ENCODE results near the gene PAK1.
"Not testable (repeated sequence)": the region's sequence is repeated elsewhere in the genome, so short reads cannot be mapped to it uniquely, and the experiment has no call there.

The PAK1 gene

DNA sequence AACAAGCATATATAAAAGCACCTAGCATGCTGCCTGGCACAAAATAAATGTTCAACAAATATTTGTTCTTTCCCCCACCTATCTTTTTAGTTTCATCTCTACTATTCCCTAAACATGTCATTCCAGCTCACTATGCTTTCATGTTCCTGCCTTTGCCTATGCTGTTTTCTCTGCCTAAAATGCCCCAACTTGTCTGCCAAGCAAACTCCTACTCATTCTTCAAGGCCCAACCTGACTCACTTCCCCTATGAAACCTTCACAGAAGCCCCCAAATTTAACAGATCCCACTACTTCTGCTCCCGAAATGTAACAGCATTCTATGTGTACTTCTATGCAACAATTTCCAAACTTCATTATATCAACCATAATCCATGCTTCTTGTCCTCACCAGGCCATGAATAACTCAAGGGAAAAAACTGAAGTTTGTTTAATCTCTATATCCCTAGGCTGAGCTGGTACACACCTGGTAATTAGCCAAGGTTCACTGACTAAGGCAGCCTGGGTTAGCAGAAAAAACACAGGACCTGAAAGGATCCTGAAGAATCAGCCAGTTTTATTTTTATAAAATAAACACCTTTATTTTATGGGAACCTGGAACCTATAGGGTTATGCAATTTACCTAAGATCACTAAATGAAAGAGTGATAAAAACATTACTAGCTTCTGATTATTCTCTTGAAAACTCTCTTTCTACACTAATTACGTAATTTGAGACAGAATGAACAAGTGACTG lies 72.2 kb downstream of the PAK1 start:
- FAIRE-seq = no peak

DNA sequence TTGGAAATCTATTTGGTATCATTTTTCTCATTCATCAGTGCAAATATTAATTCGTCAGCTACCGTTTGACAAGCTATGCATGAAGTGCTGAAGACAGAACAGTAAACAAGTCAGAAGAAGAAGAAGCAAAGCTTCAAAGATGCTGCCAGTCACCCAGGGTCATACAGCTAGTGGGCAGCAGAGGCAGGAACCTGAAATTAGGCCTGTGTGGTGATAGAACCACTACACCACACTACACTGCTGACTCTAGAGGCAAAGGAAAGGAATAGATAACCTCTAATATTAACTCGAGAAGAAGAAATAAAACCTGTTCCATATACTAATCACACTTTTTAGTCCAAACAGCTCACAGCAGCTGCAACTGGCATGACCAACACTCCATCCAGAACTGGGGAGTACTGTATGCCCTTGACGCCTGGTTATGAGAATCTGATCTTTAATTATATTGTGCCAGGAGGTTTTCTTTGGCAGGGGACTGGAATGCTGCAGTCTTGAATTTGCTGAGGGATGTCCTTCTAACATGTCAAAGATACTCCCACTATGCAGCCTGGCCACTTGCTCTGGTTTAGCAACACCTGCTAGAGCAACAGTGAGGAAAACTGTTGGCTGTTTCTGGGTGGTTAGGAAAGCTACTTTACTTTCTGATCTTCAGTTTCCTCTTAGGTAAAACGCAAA lies 73.0 kb downstream of the PAK1 start:
- no peak for FAIRE-seq

DNA sequence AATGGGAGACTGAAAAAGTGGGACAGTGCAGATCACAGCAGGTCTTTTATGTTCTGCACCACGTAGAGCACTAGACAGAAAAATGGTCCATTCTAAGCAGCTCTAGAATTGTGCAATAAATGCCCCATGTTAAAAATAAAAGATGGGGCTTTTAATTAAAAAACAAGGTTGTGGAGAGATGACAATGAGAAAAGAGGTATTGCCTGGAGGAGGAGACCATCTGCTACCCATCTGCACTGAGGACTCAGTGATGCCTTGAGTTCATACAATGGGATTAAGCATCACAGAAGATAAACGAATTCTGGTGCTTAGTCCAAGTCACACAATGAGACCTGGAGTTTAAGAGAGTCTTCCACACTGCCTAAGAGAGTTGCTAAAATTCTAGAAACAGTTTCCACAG lies 73.6 kb downstream of the PAK1 start:
- no peak for FAIRE-seq

DNA sequence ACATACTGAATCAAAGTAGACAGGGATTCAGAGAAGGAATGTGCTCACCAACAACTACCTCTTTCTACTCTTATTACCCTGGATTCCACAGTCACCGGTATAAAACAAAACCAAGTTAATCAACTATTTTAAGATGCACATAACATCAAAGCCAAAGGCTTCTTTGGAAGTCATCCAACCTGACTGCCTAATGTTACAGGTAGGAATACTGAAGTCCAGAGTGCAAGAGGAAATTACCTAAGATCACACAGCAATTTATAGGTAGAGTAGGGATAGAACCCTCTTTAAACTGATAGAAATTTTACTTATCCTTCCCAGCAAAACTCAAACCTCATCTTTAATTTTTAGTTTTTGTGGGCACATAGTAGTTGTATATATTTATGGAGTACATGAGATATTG lies 76.3 kb downstream of the PAK1 start:
- no peak for FAIRE-seq

DNA sequence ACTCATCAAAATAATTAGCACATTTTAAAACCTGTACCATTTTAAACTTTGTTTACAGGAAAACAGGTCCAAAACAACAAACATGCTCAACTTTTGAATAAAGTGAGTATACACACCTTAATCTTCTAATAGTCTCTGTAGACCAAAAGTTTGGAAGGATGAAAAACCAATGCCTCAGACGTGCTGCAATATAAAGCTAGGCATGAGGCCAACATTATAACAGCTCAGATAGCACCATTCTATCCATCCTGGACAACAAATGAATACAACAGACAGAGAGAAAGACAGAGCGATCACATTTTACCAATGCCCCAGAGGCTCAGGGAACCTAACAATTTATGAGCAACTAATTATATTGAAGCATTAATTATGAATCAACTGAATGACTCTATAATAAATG lies 77.0 kb downstream of the PAK1 start:
- FAIRE-seq = no peak

DNA sequence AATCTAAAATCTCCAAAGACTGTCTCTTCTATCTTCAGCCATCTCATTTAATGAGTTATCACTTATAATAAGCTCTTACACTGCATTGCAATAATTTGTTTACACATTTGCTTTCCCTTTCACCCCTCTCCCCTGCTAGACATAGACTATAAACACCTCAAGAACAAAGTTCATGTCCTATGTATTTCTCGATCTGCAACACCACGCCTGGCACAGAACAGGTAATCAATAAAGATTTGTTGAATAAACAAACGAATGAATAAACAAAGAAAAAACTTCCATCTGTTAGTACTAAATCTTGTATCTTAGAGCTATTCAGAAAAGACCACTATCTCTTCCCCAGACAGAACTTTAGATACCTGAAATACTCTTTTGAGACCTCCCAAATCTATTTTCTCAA lies 77.6 kb downstream of the PAK1 start:
- FAIRE-seq = no peak

DNA sequence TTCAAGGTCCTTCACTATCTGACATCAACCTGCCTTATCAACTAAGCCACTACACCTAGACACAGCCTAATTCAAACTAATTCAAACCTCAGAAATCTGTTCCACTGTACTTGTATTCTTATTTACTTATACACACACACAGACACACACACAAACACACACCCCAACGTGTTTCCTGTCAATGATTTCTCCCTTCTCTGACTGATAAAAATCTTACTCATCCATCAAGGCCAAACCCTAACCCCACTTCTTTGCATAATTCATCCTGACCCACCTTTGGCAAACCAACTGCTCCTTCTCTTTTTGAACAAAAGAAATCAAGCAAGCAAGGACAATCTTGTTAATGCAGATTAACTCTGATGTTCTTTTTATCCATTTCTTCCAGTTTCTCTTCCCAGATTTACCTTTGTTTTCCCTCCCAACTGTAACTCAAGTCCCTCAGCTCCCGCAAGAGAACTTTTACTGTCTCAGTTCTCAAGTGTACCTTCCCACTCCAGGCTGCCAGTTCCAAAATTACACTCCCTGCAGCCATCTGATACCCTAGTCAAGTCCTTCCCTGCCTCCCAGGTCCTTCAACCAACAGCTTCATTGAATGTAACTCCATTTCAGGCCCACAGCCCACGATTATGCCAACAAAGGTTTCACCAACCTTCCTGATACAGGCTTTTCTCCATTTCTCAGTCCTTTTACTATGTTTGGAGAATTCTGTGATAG lies 78.3 kb downstream of the PAK1 start:
- FAIRE-seq = no peak

DNA sequence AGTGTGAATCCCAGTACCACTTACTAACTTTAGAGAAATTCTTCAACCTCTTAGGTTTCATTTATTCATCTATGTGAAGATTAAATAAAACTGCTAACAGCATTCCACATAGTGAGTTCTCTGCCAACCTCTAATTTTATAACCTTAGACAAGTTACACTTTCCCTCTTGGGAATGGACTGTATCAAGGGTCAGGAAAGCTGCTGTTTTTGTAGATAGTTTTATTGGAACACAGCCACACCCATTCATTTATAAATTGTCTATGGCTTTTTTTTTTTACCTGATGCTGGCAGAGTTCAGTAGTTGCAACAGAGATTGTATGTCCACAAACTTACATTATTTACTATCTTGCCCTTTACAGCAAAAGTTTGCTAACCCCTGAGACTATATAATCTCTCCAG lies 81.1 kb downstream of the PAK1 start:
- FAIRE-seq = peak; percentile 65

DNA sequence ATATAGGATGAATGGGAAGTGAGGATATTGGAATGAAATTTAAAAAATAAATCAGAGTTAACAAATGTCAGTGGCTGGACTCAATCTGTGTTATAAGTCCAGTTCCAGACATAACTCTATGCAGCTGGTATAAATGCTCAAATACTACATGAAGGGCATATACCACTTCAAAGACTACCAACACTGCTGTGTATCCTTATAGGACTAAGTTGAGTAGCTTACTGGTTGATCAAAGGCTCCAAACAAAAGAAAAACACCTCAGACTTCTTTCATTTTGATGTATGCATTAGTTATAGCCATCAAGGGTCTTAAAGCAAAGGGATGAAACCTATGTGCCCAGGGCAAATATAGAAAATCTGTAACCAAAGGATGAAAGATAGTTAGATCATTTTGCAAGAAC lies 86.2 kb downstream of the PAK1 start:
- no peak for FAIRE-seq

DNA sequence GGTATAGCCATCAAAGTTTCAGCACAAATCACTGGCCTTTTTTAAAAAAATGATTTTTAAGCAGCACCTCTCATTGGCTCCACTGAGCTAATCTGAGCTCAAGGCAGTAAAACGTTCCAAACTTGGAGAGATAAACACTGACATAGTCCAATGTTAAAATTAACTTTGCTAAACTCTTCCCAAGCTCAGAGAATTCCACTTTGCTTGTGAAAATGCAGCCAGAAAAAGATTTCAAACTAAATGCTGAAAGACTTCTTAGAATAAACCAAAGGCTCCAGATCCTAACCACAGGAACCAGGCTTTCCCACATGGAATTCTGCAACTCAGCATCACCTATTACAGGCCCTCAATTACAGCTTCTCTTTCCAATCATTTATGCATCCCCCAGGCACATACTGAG lies 87.7 kb downstream of the PAK1 start:
- FAIRE-seq = no peak

DNA sequence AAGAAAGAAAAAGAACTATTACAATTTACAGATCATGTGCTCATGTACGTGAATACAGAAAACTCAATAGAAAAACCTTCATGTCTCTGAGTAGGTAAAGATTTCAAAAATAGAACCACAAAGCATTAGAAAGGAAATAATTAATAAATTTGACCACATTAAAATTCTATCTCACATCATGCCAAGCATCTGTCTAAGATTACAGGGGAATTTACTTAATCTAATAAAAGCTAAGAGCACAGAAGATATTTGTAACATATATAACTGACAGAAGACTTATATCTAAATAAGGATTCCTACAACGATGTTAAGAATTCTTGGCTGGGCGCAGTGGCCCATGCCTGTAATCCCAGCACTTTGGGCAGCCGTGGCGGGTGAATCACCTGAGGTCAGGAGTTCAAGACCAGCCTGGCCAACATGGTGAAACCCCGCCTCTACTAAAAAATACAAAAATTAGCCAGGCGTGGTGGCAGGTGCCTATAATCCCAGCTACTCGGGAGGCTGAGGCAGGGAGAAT lies 88.6 kb downstream of the PAK1 start:
- not testable (repeated sequence) for FAIRE-seq

DNA sequence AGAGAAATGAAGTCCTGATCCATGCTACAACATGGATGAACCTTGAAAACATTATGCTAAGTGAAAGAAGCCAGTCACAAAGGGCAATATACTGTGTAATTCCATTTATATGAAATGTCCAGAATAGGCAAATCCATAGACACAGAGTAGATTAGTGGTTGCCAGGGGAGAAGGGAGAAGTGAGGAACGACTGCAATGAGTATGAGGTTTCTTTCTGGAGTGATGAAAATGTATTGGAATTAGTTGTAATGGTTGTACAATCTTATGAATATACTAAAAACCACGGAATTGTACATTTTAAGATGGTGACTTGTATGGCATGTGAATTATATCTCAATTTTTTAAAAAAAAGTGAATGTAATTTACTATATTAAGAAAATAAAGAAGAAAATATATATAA lies 89.3 kb downstream of the PAK1 start:
- no peak for FAIRE-seq

DNA sequence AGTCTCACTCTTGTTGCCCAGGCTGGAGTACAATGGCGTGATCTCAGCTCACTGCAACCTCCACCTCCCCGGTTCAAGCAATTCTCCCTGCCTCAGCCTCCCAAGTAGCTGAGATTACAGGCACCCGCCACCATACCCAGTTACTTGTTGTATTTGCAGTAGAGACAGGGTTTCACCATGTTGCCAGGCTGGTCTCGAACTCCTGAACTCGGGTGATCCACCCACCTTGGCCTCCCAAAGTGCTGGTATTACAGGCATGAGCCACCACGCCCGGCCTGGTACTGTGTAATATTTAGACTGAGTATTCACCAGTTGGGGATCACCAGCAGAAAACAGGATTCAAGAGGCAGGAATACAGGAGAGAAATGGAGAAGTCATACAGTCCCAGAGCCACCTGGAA lies 90.5 kb downstream of the PAK1 start:
- not testable (repeated sequence) for FAIRE-seq

DNA sequence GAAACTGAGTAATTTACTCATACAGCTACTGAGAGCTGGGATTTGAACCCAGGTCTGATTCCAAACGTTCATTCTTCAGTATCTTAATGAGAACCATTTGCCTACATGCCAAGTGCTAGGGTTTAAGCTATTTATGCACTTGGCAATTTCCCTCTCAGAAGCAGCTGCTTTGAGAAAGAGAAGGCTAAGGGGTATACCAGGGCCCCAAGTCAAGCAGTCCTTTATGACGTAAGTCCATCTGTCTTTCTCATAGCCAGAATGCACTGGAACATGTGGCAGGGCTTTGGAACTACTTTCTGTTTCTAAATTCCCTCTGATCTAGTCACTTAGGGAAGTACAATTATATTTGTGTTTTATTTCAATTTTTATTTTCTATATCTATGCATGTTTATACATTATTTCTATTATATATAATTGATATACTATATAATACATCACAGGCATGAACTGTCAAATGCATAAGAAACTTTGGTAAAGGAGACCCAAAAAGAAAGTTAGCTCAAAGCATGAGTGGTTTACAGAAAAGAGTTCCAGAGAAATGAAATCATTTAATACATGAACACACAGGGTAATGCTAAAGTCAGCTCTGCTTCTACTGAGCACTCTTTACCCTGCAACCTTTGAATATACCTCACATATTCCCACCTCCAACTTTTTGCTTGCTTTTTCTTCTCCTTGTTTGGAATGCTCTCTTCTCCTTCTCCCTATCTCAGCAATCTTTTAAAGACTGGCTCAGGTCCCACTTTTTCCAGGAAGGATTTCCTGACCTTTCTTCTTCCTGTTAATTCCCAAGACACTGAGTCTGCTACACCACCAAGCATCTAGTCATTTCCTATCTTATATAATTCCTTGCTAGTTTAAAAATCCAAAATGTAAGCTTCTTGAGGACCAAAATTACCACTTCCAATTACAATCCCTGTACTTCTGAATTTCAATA lies 91.9 kb downstream of the PAK1 start:
- FAIRE-seq = no peak

DNA sequence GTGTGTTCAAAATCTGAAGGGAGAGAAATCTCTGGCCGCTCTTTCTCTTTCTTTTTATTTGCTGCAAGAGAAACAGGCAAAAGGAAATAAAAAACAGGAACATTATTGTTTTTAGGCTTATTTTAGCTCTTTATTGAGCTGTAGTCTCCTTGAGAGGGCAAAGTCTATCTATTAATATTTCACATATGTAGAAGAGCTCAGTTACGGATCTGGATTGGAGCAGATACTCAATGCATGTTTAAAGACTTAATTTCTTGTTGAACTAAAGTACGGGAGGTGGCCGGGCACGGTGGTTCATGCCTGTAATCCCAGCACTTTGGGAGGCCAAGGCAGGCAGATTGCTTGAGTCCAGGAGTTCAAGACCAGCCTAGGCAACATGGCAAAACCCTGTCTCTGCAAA lies 94.0 kb downstream of the PAK1 start:
- no peak for FAIRE-seq

DNA sequence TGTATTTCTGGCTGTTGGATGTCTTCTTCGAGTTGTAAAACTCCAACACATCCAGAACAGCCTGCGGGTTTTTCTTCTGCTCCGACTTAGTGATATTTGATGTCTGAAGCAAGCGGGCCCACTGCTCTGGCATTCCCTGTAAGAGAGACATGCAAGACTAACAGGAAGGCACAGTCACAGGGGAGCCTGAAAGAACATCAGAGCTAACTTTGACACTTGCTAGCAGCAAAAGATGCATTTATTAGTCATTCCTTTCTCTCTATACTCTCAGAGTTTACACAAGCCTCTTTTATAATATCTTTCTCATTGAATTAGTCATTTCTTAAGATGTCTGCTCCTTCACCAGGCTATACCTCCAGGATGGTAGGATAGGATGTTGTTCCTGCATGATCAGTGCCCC lies 94.6 kb downstream of the PAK1 start:
- FAIRE-seq = no peak

DNA sequence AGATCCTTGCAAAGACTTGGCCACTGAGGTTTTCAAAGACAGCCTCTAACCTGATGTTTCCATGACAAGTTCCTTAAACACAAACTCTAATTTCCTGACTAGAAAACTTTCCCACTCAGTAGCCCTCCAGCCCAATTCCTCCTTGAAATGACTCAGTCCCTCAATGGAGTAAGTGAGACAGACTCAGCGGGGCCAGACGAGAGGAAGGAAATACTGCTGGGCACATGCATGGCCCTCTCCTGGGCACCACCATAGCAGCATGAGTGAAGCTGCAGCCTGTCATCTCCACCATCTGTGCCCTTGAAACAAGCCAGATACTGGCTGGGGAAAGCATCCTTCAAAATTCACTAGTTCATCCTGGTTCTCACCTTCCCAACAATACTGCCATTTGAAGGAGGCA lies 96.2 kb downstream of the PAK1 start:
- no peak for FAIRE-seq

DNA sequence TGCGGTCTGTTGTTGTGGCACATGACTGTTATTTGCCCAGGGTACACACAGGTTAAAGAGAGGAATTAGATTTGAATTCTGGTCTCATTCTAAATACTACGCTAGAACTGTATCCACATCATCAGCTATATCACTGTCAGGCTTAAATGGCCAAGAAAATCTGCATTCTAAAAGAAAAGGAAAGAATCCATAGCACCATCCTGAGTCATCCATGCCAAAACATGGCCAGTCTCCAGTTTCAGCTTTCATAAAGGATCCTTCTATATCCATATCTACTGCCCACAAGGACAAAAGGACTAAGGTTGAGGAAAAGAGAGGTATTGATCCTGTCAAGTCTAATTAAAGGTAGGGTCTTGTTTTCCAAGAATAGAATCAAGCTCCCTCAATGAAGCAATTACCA lies 98.8 kb downstream of the PAK1 start:
- no peak for FAIRE-seq

DNA sequence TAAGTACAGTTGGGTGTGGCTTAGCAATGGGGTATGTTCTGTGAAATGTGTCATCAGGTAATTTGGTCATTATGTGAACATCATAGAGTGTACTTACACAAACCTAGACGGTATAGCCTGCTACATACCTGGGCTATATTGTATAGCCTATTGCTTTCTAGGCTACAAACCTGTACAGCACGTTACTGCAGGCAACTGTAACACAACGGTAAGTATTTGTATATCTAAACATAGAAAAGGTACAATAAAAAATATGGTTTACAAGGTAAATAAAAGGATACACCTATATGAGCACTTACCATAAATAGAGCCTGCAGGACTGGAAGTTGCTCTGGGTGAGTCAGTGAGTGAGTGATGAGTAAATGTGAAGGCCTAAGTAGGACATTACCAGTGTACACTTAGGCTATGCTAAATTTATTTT lies 99.3 kb downstream of the PAK1 start:
- FAIRE-seq = no peak

DNA sequence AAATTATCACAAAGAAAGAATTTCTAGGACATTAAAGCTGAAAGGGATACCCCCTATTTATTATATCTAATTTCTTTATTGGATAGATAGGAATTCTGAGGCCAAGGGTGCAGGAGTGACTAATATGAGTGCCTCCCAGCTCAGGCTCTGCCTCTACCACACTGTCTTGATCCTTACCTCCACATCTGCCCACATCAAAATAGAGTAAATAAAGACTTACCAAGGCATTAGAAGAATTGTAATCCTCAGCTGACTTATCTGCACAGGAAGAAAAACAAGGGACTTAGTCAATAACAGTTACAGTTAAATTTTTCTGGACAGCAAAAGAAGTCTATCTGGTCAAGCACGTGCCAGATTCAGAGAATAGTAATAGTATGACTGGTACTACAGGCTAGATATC lies 99.8 kb downstream of the PAK1 start:
- FAIRE-seq = no peak

DNA sequence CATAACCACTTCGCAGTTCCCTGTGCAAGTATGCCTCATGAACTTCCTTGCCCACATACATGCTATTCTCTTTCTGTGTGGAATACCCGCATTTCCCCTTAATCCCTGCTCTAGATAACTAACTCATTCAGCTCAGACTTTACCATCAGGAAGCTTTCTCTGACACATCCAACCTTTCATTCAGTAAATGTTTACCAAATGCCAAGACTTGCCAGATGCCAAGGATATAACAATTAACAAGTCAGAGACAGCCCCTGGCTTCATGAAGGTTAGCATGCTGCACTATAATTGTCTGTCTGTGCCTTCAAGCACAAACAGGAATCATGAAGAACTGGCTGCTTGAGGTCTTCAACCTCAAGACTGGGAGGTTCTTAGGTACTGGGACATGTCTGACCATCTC lies 101.2 kb downstream of the PAK1 start:
- FAIRE-seq = no peak

DNA sequence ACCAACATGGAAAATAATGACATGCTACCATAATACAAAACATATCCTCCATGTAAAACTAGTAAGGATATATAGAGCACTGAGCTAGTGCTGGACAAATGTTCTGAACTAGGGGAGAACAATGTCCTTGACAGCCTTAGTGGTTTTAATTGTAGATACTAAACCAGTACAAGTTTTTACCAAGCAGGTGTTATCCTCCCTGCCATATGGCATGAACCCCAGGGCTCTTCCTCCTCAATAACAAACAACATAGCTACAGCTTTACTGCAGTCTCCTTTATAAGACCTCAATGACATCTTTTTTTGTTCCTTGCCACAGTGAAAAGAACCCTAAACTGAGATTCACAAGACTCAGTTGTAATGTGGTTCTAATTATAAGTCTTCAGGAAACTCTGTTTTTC lies 102.2 kb downstream of the PAK1 start:
- no peak for FAIRE-seq

DNA sequence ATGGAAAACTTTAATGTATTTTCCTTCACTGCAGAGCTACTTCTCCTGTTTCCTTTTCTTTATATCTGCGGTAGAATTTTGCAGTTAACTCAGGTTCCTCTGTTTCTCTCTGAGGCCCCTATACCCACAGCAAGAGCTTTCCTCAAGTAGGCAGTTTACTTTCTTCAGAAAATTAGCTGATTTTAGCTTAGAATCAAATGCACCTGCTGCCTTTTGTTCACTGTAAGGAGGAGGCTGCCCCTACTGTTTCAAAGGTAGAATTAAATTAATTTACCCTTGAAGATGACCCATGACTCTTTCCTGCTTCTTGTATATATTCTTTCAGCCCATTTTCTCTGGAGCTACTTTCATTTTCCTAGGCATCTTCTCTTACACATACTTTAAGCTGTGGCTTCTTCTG lies 103.7 kb downstream of the PAK1 start:
- no peak for FAIRE-seq
